ENCODE results near the gene RETREG1.

The RETREG1 gene

DNA sequence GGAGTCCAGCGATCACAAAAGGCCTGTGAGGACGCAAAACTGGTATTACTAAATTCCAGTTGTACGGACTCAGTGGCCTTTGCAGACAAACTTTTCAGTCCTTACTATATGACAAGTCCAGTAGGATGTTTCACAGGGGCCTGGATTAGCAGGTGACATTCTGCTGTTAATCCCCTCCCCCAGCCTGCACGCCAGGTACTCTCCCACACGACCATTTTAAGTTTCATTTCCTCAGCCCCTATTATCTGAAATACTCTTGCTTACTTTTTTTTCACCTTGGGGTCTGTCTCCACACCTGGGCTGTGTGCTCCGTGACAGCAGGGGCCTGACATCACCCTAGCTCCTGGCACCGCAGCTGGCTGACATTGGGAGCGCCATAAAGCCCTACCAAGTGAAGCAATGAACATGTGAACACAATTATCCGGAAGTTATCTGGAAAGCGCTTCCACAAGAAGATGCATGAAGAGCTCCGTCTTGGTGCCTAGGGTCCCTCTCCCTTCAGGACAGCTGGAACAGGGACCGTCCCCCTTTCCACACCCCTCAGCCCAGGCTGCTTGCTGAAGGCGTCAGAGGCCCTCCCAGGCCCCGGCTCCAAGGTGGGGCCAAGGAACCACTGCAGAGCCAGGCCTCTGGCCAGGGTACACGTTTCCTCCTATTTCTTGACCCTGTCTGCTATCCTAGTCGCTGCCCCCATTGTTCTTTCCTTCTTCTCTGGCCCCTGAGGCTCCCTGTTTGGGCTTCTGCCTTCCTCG lies 111.5 kb downstream of the RETREG1 start:
- Histone ChIP-seq H3K4ac (ENCODE audit: low read depth, low read length) (no peak overlapping the region), H2BK5ac (ENCODE audit: low read length) (no peak overlapping the region), H4K8ac (ENCODE audit: low read depth, low read length) (no peak overlapping the region), H3K79me1 (ENCODE audit: low read length) (no peaks in the 10 kb centered on the region), H3K9ac (ENCODE audit: low read length) (no peak overlapping the region), H2BK120ac (ENCODE audit: low read depth, low read length) (no peak overlapping the region), H3K36me3 (ENCODE audit: control insufficient read depth, insufficient read depth, low read length) (no peaks in the 10 kb centered on the region), H3K56ac (ENCODE audit: low read length) (no peak overlapping the region), H4K5ac (ENCODE audit: low read length) (no peak overlapping the region), H2AK5ac (ENCODE audit: low read length) (no peak overlapping the region), H3K4me3 (ENCODE audit: low read length) (no peak overlapping the region), H3K4me1 (ENCODE audit: control insufficient read depth, low read depth, low read length) (no peaks in the 10 kb centered on the region), H3K27me3 (ENCODE audit: insufficient read depth, low read length, poor library complexity) (no peaks in the 10 kb centered on the region), H3K18ac (ENCODE audit: low read length) (no peak overlapping the region), H3K79me2 (ENCODE audit: control insufficient read depth, insufficient read depth, low read length) (no peaks in the 10 kb centered on the region), H3K23ac (ENCODE audit: low read length) (no peak overlapping the region), H3K27ac (ENCODE audit: low read depth, low read length) (no peak overlapping the region), H2BK15ac (replicated peaks; ENCODE audit: low read depth) (no peak overlapping the region), H3K4me2 (ENCODE audit: low read length) (no peak overlapping the region)
- no CpG with 5 or more reads among the region's 17 CpGs for WGBS (ENCODE audit: extremely low coverage, insufficient coverage, low lambda C conversion rate)
- DNase-seq: no peak

DNA sequence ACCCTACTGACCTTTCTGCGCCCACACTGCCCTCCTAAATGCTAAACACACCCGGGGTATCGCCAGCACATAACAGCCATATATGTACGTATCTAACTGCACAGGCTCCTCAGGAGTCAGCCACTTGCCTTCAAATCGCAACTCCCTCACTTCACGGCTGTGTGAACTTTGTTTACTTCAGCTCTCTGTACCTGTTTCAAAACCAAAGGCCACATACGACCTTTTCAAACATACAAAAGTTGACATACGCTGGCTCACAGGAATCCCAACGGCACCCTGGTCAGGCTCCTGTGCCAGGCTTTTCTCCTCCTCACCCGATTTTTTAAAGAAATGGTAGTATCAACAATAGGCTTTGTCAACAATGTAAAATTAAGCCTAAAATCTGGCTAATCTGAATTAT lies 112.2 kb downstream of the RETREG1 start:
- H3K27me3 ChIP-seq (ENCODE audit: insufficient read depth, low read length, poor library complexity): no peaks in the 10 kb centered on the region
- no peak overlapping the region for H3K4me2 ChIP-seq (ENCODE audit: low read length)
- no peaks in the 10 kb centered on the region for H3K79me2 ChIP-seq (ENCODE audit: control insufficient read depth, insufficient read depth, low read length)
- H2AK5ac ChIP-seq (ENCODE audit: low read length): no peak overlapping the region
- no peak overlapping the region for H4K5ac ChIP-seq (ENCODE audit: low read length)
- H3K79me1 ChIP-seq (ENCODE audit: low read length): no peaks in the 10 kb centered on the region
- H2BK120ac ChIP-seq (ENCODE audit: low read depth, low read length): no peak overlapping the region
- no peak overlapping the region for H3K18ac ChIP-seq (ENCODE audit: low read length)
- no peak overlapping the region for H3K4me3 ChIP-seq (ENCODE audit: low read length)
- H3K27ac ChIP-seq (ENCODE audit: low read depth, low read length): no peak overlapping the region
- no peak overlapping the region for H3K23ac ChIP-seq (ENCODE audit: low read length)
- H3K9ac ChIP-seq (ENCODE audit: low read length): no peak overlapping the region
- H2BK15ac ChIP-seq (replicated peaks; ENCODE audit: low read depth): no peak overlapping the region
- no peaks in the 10 kb centered on the region for H3K36me3 ChIP-seq (ENCODE audit: control insufficient read depth, insufficient read depth, low read length)
- H2BK5ac ChIP-seq (ENCODE audit: low read length): no peak overlapping the region
- no peak overlapping the region for H4K8ac ChIP-seq (ENCODE audit: low read depth, low read length)
- H3K4ac ChIP-seq (ENCODE audit: low read depth, low read length): no peak overlapping the region
- no peaks in the 10 kb centered on the region for H3K4me1 ChIP-seq (ENCODE audit: control insufficient read depth, low read depth, low read length)
- no CpG with 5 or more reads among the region's 10 CpGs for WGBS (ENCODE audit: extremely low coverage, insufficient coverage, low lambda C conversion rate)
- no peak for DNase-seq
- H3K56ac ChIP-seq (ENCODE audit: low read length): no peak overlapping the region

DNA sequence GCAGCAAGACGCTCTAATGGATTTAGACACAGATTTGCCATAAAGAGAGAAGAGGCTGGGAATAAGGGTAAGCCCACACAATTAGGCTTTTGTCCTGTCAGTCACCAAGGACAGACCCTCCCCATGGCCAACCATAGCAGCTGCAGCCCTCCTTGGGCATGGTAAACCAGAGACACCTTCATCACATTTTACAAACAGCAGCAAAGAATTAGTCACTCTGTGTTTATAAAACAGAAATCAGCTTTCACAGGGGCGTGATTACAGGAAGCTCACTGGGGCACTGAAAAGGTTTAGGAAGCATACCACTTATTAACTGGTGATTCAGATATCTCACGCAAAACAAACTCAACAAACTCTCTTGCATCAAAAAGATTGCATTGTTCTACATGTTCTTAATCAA lies 113.9 kb downstream of the RETREG1 start:
- no peak overlapping the region for H3K9ac ChIP-seq (ENCODE audit: low read length)
- no peaks in the 10 kb centered on the region for H3K36me3 ChIP-seq (ENCODE audit: control insufficient read depth, insufficient read depth, low read length)
- H3K4ac ChIP-seq (ENCODE audit: low read depth, low read length): no peak overlapping the region
- no peak overlapping the region for H2BK15ac ChIP-seq (replicated peaks; ENCODE audit: low read depth)
- H2BK5ac ChIP-seq (ENCODE audit: low read length): no peak overlapping the region
- no peaks in the 10 kb centered on the region for H3K27me3 ChIP-seq (ENCODE audit: insufficient read depth, low read length, poor library complexity)
- no peak overlapping the region for H3K56ac ChIP-seq (ENCODE audit: low read length)
- no peak overlapping the region for H3K23ac ChIP-seq (ENCODE audit: low read length)
- DNase-seq: no peak
- no peak overlapping the region for H4K5ac ChIP-seq (ENCODE audit: low read length)
- H2AK5ac ChIP-seq (ENCODE audit: low read length): no peak overlapping the region
- H3K79me2 ChIP-seq (ENCODE audit: control insufficient read depth, insufficient read depth, low read length): no peaks in the 10 kb centered on the region
- no peak overlapping the region for H4K8ac ChIP-seq (ENCODE audit: low read depth, low read length)
- H3K4me1 ChIP-seq (ENCODE audit: control insufficient read depth, low read depth, low read length): no peaks in the 10 kb centered on the region
- H3K79me1 ChIP-seq (ENCODE audit: low read length): no peaks in the 10 kb centered on the region
- no peak overlapping the region for H3K18ac ChIP-seq (ENCODE audit: low read length)
- no peak overlapping the region for H3K27ac ChIP-seq (ENCODE audit: low read depth, low read length)
- no peak overlapping the region for H2BK120ac ChIP-seq (ENCODE audit: low read depth, low read length)
- H3K4me3 ChIP-seq (ENCODE audit: low read length): no peak overlapping the region
- WGBS (ENCODE audit: extremely low coverage, insufficient coverage, low lambda C conversion rate): no CpG with 5 or more reads among the region's 3 CpGs
- H3K4me2 ChIP-seq (ENCODE audit: low read length): no peak overlapping the region

DNA sequence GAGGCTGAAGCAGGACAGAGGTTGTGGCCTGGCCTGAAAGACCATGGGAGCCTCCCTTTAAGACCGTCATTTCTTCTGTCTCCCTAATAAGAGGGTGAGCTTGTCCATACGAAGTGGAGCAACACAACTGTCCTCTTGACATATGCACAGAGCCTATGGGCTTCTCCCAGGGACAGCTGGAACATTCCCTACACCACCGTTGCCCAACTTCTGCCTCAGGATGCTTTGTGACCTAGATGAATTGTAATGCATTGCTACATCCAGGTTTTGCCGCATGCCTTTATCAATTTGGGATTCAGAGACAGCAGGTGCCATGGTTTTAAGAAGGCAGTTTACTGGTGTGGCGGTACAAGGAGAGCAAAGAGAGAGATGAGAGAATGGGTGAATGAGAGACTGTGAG lies 116.8 kb downstream of the RETREG1 start:
- no peak overlapping the region for H3K4me3 ChIP-seq (ENCODE audit: low read length)
- H4K5ac ChIP-seq (ENCODE audit: low read length): no peak overlapping the region
- DNase-seq: no peak
- H2BK120ac ChIP-seq (ENCODE audit: low read depth, low read length): no peak overlapping the region
- H3K4me2 ChIP-seq (ENCODE audit: low read length): no peak overlapping the region
- no peak overlapping the region for H2BK5ac ChIP-seq (ENCODE audit: low read length)
- whole genome bisulfite sequencing (ENCODE audit: extremely low coverage, insufficient coverage, low lambda C conversion rate): no CpG with 5 or more reads among the region's 5 CpGs
- no peak overlapping the region for H2AK5ac ChIP-seq (ENCODE audit: low read length)
- no peaks in the 10 kb centered on the region for H3K4me1 ChIP-seq (ENCODE audit: control insufficient read depth, low read depth, low read length)
- H3K79me1 ChIP-seq (ENCODE audit: low read length): no peaks in the 10 kb centered on the region
- no peak overlapping the region for H2BK15ac ChIP-seq (replicated peaks; ENCODE audit: low read depth)
- no peaks in the 10 kb centered on the region for H3K27me3 ChIP-seq (ENCODE audit: insufficient read depth, low read length, poor library complexity)
- no peak overlapping the region for H4K8ac ChIP-seq (ENCODE audit: low read depth, low read length)
- no peak overlapping the region for H3K18ac ChIP-seq (ENCODE audit: low read length)
- H3K56ac ChIP-seq (ENCODE audit: low read length): no peak overlapping the region
- no peak overlapping the region for H3K4ac ChIP-seq (ENCODE audit: low read depth, low read length)
- no peaks in the 10 kb centered on the region for H3K36me3 ChIP-seq (ENCODE audit: control insufficient read depth, insufficient read depth, low read length)
- H3K79me2 ChIP-seq (ENCODE audit: control insufficient read depth, insufficient read depth, low read length): no peaks in the 10 kb centered on the region
- no peak overlapping the region for H3K23ac ChIP-seq (ENCODE audit: low read length)
- H3K9ac ChIP-seq (ENCODE audit: low read length): no peak overlapping the region
- H3K27ac ChIP-seq (ENCODE audit: low read depth, low read length): no peak overlapping the region

DNA sequence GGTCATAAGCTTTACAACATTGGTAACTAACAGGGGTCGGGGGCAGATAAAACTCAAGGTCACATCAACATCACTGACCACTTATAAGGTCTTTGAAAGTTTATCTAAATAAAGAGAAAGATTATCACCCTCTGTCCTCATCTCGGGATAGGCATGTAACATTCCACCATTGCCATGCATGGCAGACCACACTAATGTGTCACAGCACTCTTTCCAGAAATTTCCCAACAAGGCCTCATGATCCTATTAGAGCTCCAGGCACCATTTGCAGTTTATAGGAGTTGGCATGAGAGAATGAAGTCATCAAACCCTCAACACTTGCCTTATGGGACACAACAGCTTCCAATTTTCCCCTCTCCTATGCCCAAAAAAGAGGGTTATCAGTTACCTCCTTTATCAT lies 119.3 kb downstream of the RETREG1 start:
- Histone ChIP-seq H2AK5ac (ENCODE audit: low read length) (no peak overlapping the region), H4K8ac (ENCODE audit: low read depth, low read length) (no peak overlapping the region), H4K5ac (ENCODE audit: low read length) (no peak overlapping the region)

DNA sequence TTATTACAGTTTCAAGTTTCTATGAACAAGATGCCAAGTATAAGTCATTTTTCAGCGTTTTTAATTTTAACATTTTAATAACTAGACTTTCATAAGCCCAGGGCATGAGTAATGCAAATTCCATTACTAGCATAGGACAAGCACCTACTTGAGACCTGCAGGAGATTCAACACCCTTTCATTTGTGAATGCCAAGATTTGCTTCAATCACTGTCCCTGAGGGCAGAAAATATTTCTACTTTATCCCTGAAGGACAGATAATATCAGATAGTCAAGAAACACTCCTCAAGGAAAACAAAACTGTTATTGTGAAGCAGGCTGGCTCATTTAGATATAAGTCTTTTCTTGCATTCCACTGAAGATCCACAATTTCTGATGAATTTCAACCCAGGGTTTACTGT lies 123.5 kb downstream of the RETREG1 start:
- WGBS (ENCODE audit: extremely low coverage, insufficient coverage, low lambda C conversion rate): no CpG with 5 or more reads among the region's 1 CpG
- Histone ChIP-seq H3K27me3 (ENCODE audit: insufficient read depth, low read length, poor library complexity) (no peaks in the 10 kb centered on the region), H3K4ac (ENCODE audit: low read depth, low read length) (no peak overlapping the region), H3K79me1 (ENCODE audit: low read length) (no peaks in the 10 kb centered on the region), H3K79me2 (ENCODE audit: control insufficient read depth, insufficient read depth, low read length) (no peaks in the 10 kb centered on the region), H3K56ac (ENCODE audit: low read length) (no peak overlapping the region), H2AK5ac (ENCODE audit: low read length) (no peak overlapping the region), H2BK5ac (ENCODE audit: low read length) (no peak overlapping the region), H3K27ac (ENCODE audit: low read depth, low read length) (no peak overlapping the region), H3K9ac (ENCODE audit: low read length) (no peak overlapping the region), H3K4me1 (ENCODE audit: control insufficient read depth, low read depth, low read length) (no peaks in the 10 kb centered on the region), H3K4me3 (ENCODE audit: low read length) (no peak overlapping the region), H3K18ac (ENCODE audit: low read length) (no peak overlapping the region), H2BK15ac (replicated peaks; ENCODE audit: low read depth) (no peak overlapping the region), H3K23ac (ENCODE audit: low read length) (no peak overlapping the region), H2BK120ac (ENCODE audit: low read depth, low read length) (no peak overlapping the region), H4K8ac (ENCODE audit: low read depth, low read length) (no peak overlapping the region), H3K36me3 (ENCODE audit: control insufficient read depth, insufficient read depth, low read length) (no peaks in the 10 kb centered on the region), H3K4me2 (ENCODE audit: low read length) (no peak overlapping the region), H4K5ac (ENCODE audit: low read length) (no peak overlapping the region)
- DNase-seq: no peak

More for the DNA sequence above, 119.3 kb downstream of the RETREG1 start:
- Histone ChIP-seq H3K27ac (ENCODE audit: low read depth, low read length) (no peak overlapping the region), H3K4me2 (ENCODE audit: low read length) (no peak overlapping the region), H3K18ac (ENCODE audit: low read length) (no peak overlapping the region), H3K36me3 (ENCODE audit: control insufficient read depth, insufficient read depth, low read length) (no peaks in the 10 kb centered on the region), H2BK5ac (ENCODE audit: low read length) (no peak overlapping the region), H3K4me1 (ENCODE audit: control insufficient read depth, low read depth, low read length) (no peaks in the 10 kb centered on the region), H3K79me2 (ENCODE audit: control insufficient read depth, insufficient read depth, low read length) (no peaks in the 10 kb centered on the region), H3K23ac (ENCODE audit: low read length) (no peak overlapping the region), H3K9ac (ENCODE audit: low read length) (no peak overlapping the region), H2BK120ac (ENCODE audit: low read depth, low read length) (no peak overlapping the region), H2BK15ac (replicated peaks; ENCODE audit: low read depth) (no peak overlapping the region), H3K27me3 (ENCODE audit: insufficient read depth, low read length, poor library complexity) (no peaks in the 10 kb centered on the region), H3K4ac (ENCODE audit: low read depth, low read length) (no peak overlapping the region), H3K4me3 (ENCODE audit: low read length) (no peak overlapping the region), H3K79me1 (ENCODE audit: low read length) (no peaks in the 10 kb centered on the region), H3K56ac (ENCODE audit: low read length) (no peak overlapping the region)
- no peak for DNase-seq
- WGBS (ENCODE audit: extremely low coverage, insufficient coverage, low lambda C conversion rate): no CpG with 5 or more reads among the region's 2 CpGs

All from mesendoderm (in vitro differentiated cells).